Stimulated activated CD4-positive, alpha-beta T cell treated with anti-CD3 and anti-CD28 coated beads, TNF-alpha, amount 100 ng/mL, for 24 hours (primary cell): ENCODE results near the gene XKR3.
"Not testable (repeated sequence)": the region's sequence is repeated elsewhere in the genome, so short reads cannot be mapped to it uniquely, and the experiment has no call there.

Experiments used
- DNase-seq, 3 experiments: peaks; one replicate each; pipeline ENCODE4 v3.0.0-alpha.2; 2020; ENCODE audit warnings: low read depth in 3 of 3

XKR3 gene

GRCh38 chr22:16806401-16806800, 18.8 kb downstream of the XKR3 start:
- no peak for DNase-seq

- DNase-seq = no peak
Measured at GRCh38 chr22:16804882-16805281, 20.3 kb downstream of the XKR3 start.

GRCh38 chr22:16803255-16803917, 21.8 kb downstream of the XKR3 start:
- DNase-seq = no peak

GRCh38 chr22:16801571-16801970, 23.6 kb downstream of the XKR3 start:
- no peak for DNase-seq

DNA sequence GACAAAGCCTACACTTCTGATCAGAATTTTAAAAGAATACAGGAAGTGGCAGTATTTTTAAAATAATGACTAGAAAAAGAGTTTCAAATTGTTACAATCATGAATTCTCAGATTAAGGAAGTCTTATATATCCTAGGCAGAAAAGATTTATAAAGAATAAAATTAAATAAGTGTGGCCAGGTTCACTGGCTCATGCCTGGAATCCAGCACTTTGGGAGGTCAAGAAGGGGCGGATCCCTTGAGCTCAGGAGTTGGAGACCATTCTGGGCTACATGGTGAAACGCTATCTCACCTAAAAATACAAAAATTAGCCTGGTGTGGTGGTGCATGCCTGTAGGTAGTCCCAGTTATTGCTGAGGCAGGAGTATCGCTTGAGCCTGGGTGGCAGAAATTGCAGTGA, 24.1 kb downstream of the XKR3 start:
- DNase-seq = no peak

DNA sequence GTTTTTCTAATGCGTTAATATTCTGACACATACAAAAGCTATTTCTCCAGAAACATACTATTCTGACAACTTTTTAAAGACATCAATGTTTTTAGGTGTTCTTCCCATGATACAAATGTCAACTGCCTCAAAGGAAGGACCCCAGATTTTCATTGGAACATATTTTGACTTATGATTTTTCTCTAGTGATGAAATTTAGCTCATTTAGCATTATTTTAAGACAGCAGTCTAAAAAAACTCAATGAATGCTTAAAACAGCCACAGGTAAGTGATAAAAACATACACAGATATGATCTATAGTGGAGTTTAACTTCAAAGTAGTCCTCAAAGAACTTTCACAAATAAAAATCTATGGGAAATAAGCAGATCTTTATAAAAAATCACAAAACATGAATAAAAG, 24.9 kb downstream of the XKR3 start:
- no peak for DNase-seq

GRCh38 chr22:16795504-16795903, 29.7 kb downstream of the XKR3 start:
- DNase-seq = not testable (repeated sequence)

DNA sequence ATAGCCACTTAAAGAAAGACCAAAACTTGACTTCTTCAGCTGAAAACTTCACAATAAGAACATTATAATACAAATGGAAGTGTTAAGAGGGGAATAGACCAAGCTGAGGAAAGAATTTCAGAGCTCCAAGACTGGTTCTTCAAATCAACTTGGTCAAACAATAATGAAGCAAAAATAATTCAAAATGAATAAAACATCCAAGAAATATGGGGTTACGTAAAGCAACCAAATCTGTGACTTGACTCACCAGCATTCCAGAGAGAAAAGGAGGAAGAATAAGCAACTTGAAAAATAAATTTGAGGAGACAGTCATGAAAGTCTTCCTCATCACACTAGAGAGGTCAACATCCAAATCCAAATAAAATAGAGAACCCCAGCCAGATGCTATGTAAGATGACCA, 31.4 kb downstream of the XKR3 start:
- DNase-seq = no peak

GRCh38 chr22:16789860-16790493, 35.2 kb downstream of the XKR3 start:
- DNase-seq = no peak

DNA sequence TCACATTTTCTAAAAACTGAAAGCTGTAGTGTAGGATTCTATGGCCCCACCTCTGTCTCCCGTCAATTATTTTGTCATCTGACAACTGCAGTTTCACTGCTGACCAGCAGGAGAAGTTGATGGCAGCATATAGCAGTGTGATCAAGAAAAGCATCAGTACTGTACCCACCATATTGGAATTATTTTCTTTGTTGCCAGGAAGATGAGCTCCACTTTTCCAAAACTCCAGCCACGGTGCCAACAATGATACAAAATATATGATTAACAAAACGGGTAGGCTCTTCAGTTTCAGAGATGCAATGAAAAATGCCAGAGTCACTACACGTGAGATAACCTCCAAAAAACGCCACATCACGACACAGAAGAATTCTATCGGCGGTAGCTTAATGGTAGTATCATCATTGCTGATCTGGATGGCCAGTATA, 41.3 kb downstream of the XKR3 start:
- no peak for DNase-seq

DNA sequence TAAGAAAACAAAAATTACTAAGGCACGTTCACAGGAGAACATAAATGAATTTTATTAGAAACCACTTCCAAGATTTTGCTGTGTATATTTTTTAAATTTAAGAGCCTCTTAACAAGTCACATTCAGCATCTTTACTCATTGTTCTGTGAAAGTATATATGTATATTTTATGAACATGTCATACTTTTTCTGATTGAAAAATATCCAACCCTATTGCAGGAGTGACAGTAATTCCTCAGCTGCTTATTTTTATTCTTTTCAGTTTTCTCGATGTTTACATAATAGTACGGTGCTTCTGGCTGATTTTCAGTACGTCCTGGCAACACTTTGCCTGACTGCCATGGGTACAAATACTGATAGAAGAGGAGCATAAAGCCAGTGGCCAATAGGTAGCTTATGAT, 41.8 kb downstream of the XKR3 start:
- no peak for DNase-seq

DNA sequence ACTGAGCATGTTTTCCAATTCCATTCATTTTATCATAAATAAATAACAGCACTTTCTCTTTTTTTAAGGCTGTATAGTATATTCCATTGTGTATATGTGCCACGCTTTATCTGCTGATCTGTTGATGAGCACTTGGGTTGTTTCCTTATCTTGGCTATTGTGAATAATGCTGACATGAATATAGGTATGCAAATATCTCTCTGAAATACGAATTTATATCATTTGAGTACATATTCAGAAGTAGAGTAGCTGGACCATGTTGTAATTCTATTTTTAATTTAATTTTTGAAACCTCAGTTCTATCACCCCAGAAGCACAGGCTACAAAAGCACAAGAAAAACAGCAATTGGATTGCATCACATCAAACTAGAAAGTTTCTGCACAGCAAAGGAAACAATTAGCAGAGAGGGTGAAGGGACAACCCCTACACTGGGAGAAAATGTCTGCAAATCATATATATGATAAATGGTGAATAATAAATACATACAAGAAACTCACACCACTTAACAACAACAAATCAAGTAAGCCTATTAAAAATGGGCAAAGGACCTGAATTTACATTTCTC, 43.4 kb downstream of the XKR3 start:
- no peak for DNase-seq

DNA sequence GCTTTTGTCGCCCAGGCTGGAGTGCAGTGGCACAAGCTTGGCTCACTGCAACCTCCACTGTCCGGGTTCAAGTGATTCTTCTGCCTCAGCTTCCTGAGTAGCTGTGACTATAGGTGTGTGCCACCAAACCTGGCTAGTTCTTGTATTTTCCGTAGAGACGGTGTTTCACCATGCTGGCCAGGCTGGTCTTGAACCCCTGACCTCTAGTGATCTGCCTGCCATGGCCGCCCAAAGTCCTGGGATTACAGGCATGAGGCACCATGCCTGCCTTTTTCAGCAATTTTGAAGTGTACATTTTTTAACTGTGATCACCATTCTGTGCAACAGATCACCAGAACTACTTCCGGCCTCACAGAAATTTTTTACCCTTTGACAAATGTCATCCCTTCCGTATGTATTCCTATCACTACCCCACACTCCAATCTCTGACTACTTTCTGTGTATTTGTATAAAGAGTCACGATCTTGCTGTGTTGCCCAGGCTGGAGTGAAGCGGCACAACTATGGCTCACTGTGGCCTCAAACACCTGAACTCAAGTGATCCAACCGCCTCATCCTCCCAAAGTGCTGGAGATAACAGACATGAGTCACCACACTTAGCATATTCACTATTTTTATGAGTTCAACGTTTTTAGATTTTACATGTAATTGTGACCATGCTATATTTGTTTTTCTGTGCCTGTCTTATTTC, 44.0 kb downstream of the XKR3 start:
- DNase-seq = no peak

- DNase-seq = no peak
Measured at GRCh38 chr22:16777284-16777924, 47.8 kb downstream of the XKR3 start.

DNA sequence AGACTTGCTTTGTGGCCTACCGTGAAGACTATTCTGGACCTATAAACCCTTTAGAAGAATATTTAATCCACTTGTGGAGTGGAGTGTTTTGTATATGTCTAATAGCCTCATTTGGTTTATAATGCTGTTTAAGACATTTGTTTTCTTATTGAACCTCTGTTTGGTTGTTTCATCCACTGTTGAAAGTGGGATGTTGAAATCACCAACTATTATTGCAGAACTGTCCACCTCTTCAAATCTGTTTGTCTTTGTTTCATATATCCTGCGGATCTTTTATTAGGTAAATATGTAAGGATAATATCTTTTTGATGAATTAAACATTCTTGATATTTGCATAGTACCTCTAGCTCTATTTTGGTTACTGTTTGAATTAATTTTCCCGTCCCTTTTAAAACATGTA, 49.1 kb downstream of the XKR3 start:
- DNase-seq = no peak

- no peak for DNase-seq
Measured at GRCh38 chr22:16774911-16775500, 50.2 kb downstream of the XKR3 start.

DNA sequence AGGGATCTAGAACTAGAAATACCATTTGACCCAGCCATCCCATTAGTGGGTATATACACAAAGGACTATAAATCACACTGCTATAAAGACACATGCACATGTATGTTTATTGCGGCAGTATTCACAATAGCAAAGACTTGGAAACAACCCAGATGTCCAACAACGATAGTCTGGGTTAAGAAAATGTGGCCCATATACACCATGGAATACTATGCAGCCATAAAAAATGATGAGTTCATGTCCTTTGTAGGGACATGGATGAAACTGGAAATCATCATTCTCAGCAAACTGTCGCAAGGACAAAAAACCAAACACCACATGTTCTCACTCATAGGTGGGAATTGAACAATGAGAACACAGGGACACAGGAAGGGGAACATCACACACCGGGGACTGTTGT, 53.6 kb downstream of the XKR3 start:
- not testable (repeated sequence) for DNase-seq

DNA sequence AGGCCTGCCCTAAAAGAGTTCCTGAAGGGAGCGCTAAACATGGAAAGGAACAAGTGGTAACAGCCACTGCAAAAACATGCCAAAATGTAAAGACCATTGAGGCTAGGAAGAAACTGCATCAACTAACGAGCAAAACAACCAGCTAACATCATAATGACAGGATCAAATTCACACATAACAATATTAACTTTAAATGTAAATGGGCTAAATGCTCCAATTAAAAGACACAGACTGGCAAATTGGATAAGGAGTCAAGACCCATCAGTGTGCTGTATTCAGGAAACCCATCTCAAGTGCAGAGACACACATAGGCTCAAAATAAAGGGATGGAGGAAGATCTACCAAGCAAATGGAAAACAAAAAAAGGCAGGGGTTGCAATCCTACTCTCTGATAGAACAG, 57.3 kb downstream of the XKR3 start:
- DNase-seq = not testable (repeated sequence)

GRCh38 chr22:16762224-16762623, 63.0 kb downstream of the XKR3 start:
- DNase-seq = not testable (repeated sequence)

DNA sequence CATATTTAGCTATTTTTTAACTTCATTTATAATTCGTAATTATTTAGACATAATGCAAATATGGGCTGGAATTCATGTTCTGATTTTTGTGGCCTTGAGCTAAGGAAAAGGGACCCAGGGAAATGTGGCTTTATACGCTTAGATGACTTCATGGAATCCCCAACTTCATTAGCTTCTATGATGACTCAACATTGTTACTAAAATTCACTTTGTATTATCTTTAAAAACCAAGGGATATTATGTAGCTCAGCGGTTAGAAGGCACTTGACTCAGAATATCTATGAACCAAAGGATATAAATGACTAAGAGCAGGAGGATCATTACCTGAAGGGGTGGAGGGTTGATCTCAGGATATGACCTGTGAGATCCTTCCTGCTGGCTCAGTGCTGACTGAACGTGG, 64.8 kb downstream of the XKR3 start:
- not testable (repeated sequence) for DNase-seq

GRCh38 chr22:16749282-16749681, 75.9 kb downstream of the XKR3 start:
- not testable (repeated sequence) for DNase-seq
